GM19468 (cell line): Measurements from ENCODE around the gene DOC2B.
"Not testable (repeated sequence)": the region's sequence is repeated elsewhere in the genome, so short reads cannot be mapped to it uniquely, and the experiment has no call there.

ENCODE experiments used
- ATAC-seq: cut with Tn5 transposase; IDR thresholded peaks from one replicate; pipeline ENCODE4 v1.9.1; 2021; ENCODE audit warnings: mild to moderate bottlenecking, moderate library complexity, moderate number of reproducible peaks; ENCODE audit not compliant: unreplicated experiment; ENCODE audit errors: extremely low read depth

The DOC2B gene

DNA sequence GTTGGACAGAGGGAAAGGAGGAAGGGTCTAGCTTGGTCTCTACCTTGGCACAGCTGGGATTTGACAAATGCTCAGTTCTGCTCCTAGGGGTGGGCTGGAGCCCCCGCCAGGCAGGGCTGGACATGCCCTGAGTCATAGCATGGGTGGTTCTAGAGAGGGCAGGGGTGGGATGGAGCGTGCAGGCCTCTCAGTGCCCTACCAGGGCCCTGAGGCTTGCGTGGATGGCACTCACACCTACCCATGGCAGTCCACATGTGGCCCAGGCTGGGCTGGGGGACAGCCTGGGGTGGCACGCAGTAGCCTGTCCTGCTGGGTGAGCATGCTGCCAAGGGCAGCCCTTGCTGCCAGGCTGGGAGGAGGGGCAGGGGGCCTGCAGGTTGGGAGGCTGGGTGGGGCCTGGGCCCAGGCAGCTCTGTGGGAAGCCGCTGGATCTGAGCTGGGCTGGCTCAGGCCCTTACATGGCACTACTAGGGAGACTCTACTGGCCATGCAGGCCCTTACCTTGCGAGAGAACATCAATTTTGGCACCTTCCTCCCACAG, 11.2 kb downstream of the DOC2B start:
- no peak for ATAC-seq

DNA sequence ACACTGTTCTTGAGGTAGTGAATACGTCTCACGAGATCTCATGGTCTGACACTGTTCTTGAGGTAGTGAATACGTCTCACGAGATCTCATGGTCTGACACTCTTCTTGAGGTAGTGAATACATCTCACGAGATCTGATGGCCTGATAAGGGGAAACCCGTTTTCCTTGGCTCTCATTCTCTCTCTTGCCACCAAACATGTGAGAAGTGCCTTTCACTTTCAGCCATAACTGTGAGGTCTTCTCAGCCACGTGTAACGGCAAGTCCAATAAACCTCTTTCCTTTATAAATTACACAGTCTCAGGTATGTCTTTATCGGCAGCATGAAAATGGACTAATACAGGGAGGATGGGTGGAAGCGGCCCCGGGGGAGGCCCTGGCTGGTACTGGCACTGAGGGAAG, 12.8 kb downstream of the DOC2B start:
- not testable (repeated sequence) for ATAC-seq

DNA sequence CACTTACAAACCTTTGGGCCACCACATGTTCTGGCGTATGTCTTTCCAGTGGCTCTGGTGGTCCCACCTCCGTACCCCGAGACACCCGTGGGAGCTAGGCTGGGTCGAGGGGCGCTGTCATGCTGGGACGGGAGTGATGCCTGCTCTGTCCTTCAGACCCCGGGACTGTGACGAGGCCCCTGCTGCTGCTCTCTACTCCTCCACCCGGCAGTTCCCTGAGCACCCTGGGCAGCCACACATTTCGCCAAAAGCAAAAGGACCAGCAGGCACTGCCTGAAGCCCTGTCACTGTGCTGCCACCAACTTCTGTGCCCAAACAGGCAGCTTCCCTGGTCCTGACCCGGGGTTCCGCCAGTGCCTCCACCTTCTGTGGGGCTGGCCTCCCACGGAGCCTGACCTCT, 15.5 kb downstream of the DOC2B start:
- no peak for ATAC-seq

DNA sequence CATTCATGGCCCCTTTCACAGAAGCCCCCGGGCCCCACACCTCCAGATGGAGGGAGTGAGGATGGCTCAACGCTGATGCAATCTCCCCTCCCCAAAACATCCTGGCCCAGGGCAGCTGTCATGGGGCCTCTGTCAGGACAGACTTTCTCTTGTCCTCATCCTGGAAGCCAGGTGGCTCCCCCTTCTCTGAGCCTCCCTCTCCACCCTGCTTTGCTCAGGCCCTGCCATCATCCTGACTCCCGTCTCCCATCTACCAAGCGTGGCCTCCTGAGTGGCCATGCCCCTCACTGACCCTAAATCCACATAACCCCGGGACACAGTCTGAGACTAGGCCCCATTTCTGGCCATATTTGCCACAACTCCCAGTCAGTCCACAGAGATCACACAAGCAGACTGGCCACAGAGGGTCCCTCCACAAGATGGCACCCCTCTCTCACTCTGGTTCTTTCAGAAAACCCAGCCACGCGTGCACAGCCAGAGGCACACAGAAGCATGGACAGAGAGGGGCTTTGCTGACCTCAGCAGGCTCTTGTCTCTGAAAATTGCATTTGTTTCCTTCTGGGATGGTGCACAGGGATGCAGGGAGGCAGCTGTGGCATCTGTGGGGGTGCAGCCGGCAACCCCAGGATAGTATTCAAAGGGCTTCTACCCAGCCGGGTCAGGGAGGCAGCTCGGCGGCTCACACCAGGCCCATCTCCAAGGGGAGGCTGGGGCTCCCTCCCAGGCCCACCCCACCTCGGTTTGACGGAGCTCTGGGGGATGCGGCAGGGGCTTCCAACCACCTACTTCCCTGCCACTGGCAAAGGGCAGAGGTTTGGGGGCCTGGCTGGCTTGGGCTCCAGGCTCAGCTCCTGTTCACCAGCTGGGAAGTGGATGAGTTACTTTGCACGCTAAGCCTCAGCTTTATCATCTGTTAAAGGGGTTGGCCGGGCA, 16.9 kb downstream of the DOC2B start:
- no peak for ATAC-seq

DNA sequence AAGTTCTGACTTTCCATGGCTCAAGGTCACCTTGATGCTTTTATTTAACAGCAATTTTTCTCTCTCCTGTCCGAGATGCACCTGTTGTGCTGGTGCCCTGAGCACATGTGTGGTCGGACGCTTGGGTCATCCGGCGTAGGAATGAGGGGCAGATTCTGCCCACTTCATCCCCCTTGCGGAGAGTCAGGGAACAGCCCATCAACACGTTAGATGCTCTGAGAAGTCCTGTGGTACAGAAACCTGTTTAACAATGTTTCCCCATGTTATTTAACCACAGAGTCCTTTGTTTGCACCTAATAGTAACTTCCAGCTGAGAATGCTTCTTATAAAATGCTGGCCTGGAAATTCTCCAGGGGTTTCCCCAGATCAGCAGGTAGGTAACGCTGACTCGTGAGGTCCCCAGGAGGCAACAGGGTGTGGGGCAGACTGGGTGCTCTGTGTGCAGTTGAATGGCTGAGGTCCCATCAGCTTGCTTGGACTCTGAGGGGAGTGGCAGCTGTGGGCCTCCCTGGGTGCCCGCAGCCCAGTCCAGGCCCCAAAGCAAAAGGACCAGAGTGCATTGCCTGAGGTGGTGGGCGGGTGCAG, 17.8 kb downstream of the DOC2B start:
- ATAC-seq: no peak

DNA sequence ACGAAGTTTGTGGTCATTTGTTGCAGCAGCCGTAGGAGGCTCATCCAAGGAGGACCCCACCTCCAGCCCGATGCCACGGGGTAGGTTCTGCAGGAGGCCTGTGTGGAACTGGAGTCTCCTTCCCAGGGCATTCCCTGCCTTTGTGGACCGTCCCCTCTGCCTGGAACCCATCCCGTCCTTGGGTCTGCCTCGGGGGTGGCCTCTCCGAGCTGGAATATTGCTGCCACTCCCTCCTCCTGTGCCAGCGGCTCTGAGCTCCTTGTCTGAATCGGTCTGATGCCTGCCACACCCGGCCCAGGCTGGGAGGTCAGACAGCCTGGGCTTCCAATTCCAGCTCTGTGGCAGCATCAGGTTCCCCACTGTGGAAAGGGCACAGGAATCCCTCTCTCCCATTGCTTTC, 18.8 kb downstream of the DOC2B start:
- no peak for ATAC-seq

DNA sequence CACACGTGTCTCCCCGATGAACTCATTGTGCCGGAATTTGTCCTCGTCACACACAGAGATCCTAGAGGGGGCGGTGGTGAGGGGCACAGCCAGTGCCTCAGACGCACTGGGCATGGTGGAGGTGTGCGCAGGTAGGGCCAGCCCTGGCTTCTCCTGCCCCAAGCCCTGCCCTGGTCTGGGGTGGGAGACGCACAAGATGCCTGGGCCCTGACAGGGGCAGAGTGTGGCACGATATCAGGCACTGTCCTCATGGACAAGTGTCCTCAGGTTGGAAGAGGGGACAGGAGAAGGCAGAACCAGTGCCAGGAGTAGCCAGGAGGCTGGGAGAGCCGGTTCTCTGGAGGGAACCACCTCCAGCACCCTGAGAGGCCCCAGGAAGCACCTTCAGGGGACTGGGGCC, 20.0 kb downstream of the DOC2B start:
- no peak for ATAC-seq

DNA sequence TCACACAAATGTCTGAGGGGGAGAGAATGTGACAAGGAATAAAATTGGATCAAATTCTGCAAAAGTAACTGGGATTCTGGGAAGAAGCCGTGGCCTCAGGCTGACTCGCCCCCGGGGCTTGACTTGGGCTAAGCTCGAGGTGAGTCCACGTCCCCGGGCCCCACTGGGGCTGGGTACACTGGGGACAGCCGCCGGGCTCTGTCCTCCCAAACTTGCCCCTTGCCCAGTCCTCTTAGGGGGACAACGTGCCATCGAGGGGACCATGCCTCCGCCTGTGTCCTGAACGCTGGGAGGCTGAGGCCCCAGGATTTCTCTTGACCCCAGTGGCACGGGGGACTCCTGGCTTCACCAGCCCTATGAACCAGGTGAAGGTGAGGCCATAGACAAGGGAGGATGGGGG, 21.1 kb downstream of the DOC2B start:
- no peak for ATAC-seq

DNA sequence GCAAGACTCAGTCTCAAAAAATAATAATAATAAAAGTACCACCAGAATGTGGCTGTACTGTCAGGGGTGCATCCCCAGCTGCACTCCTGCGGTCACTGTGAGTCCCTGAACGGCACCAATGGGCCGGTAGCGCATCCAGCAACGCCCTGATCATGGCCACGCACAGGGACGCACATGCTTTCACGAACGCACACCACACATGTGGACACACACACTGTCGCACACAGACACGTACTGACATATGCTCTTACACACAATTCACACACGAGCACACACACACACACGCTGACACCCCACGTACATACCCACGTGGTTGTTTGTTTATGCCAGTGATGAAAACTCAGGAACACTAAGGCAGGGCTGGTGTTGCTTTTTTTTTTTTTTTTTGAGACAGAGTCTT, 21.8 kb downstream of the DOC2B start:
- no peak for ATAC-seq

DNA sequence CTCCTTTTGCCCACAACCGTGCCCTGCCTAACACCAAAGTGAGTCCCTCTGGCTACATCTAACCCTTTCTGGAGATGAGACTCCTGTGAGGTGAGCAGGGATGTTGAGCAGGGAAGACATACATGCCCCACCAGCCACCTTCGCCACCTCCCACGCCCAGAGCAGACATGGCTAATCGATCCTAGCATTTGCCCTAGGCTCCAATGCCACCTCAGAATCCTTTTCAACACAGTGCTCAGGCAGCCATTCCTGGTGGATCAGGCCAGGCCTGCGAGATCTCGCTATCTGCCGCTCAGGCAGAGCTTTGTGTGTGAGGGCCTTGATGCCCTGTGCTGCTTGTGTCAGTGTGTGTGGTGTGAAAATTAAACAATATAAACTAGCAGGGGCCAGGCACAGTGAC, 23.1 kb downstream of the DOC2B start:
- ATAC-seq: no peak

DNA sequence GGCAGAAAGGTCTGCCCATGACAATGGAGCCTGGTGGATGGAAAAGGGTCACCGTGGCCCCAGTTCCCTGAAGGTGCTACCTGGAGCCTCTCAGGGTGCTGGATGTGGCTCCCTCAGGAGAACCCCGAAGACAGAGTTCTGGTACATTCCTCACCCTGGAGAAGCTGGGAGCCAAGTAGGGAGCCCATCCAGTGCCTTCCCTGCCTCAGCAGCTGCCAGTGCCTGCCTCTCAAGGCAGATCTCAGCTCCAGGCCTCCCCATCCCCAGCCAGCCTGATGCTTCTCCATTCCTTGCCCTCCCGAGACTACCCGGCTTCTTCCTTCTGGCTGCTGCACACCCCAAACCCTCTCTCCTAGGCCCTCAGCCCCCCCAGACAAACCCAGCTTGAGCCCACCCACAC, 23.5 kb downstream of the DOC2B start:
- no peak for ATAC-seq

DNA sequence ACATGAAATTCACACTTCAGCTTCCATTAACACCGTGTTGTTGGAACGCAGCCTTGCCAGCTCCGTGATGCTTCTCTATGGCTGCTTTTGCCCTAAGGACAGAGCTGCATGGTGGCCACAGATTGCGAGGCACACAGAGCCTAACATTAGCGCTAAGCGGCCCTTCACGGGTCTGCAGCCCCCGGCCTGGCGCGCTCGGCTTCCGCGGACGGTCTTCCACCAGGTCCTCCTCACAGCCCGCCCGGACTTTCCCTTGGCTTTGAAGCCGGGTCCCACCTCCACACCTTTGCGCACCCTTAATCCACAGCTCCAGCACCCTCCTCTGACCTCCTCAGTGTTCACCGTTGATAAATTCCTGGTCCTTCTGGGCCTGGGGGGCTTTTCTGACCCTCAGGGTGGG, 24.5 kb downstream of the DOC2B start:
- ATAC-seq: no peak

DNA sequence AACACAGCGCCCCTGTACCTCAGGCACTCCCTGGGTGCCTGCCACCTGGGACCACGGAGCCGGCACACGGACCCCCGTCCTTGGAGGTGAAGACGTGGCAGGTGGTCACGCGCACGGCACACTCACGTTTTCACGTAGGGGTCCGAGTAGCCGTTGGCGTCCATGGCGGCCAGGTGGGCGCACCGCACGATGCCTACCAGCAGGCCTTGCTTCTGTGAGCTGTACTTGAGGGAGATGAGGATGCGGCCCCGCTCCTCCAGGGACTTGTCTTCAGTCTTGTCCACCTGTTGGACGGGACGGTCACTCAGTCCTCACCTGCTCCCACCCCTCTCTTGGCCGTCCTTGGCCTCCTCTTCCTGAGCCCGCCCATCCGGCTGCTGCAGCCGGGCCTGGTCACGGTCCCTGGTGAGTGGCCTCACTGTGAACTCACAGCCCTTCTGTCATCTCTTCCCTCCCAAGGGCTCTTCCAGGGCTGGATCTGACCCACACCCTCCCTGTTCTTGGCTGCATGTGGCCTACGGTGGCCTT, 25.3 kb downstream of the DOC2B start:
- ATAC-seq: no peak

DNA sequence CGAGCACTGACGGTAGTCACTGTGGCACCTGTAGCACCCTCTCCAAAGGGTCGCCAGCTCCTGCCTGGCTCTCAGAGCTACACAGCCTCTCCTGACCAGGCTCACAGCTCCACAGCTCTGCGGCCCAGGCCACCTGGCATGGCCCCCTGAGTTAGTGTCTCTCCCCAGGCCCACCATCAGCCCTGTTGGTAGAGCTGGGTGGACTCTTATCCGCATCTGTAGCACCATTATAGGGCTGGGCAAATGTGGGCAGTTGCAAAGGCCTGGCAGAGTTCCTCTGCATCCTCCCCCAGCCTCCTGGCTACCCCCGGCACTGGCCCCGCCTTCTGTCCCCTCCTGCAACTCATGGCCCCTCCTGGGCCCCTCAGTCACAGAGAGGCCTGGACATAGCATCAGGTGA, 25.9 kb downstream of the DOC2B start:
- no peak for ATAC-seq

DNA sequence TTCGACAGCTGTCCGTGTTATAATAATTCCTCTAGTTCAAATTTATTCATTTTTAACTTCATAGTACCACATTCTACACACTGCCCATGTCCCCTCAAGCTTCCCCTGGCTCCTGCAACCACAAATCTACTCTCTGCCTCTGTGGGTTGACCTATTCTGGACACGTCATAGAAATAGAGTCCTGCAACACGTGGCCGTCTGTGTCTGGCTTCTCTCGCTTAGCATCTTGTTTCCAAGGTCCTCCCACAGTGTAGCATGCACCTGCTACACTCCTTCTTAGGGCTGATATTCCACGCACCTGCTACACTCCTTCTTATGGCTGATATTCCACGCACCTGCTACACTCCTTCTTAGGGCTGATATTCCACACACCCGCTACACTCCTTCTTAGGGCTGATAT, 27.6 kb downstream of the DOC2B start:
- no peak for ATAC-seq

DNA sequence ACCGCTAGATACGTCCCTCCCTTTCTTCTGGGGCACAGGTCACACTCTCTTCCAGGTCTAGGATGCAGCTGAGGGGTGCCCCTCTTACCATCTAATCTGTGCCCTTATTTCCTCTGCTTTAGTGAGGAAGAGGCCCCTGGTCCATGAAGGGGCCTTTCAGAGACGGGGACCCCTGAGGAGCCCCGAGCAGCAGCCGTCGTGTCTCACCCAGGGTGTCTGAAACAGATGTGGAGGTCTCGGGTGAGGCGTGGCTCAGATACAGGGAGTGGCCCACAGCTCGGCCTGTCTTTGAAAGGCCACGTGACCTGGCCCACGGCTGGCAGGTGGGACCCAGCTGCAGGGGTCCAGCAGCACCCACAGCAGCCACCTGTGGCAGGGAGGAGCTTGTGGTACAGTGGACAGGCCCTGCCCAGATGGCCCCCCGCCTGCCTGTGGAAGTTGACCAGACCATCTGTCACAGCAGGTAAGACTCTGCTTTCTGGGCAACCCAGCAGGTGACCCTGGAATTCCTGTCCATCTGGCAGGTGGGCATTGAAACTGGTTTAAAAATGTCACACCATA, 28.5 kb downstream of the DOC2B start:
- ATAC-seq: no peak

DNA sequence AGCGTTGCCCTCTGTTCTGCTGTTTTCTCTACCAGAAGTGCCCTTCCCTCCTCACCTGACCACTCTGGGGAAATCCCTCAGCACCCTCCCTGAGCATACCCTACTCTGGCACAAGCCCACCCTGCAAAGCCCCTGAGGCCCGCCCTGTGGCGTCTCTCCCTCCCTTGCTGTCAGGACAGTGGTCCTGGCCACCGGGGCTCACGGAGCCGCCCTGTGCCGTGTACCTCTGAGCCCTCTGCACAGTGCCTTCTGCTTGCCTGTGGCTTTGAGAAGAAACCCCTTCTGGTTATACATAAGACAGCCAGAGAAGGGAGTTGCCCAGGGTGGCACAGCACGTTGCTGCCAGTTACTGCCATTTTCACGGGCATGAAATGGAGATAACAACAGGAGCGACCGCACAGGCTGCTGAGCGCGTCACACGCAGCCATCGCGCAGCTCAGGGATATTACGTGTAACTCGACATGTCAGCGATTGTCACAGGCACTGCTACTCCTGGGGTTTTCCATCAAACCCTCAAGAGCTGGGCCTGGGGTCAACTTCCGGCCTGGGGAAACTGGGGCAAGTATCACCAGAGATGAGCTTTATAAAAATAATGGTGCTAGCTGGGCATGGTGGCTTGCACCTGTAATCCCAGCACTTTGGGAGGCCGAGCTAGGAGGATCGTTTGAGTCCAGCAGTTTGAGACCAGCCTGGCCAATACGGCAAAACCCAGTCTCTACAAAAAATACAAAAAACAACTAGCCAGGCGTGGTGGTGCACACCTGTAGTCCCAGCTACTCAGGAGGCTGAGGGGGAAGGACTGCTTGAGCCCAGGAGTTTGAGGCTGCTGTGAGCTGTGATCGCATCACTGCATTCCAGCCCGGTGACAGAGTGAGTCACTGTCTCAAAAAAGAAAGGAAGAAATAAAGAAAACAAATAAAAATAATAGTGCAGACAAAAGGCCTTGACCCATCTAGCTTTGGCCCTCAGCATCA, 29.3 kb downstream of the DOC2B start:
- ATAC-seq: no peak

DNA sequence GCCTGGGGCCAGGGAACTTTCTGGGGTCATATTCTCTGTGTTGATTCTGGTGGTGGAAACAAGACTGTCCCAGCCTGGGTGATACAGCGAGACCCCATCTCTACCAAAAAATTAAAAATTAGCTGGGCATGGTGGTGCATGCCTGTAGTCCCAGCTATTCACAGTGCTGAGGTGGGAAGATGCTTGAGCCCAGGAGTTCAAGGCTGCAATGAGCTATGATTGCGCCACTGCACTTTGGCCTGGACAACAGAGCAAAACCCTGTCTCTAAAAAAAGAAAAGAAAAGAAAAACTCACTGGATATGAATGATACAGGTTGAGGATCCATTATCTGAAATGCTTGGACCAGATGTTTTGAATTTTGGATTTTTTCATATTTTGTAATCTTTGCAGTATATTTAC, 30.4 kb downstream of the DOC2B start:
- no peak for ATAC-seq

DNA sequence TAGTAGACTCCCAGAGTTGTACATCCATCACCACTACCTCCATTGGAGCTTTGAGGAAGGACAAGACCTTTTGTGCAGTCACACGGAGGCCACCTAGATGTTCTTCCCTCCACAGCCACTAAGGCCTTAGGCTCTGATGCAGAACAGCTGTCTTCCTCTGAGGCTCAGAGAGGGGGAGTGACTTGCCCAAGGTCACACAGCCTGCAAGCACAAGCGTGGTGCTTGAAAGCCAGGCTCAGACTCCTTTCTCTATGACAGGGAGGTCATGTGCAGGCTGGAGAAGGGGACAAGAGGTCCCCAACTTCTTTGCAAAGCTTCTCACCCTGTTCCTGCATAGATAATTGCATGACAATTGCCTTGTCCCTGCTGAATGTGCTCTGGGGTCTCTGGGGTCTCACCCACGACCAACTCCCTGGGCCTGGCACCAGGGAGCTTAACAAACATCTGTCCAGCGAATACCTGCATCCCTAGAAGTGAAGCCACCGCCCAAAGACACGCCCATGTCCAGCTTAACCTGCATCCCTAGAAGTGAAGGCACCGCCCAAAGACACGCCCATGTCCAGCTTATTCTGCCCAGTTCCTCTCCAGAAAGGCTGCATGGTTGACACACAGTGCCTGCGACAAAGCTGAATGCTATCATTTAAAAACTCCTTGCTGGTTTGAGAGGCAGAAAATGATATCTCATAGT, 31.4 kb downstream of the DOC2B start:
- ATAC-seq: no peak
